Fibroblast of lung (primary cell): Measurements from ENCODE around the gene CMTM1. TPM values are rescaled to one million over a fixed set of nuclear protein-coding genes. Genes with fewer than 3 reads are reported as not detected.

Experiments
- DNase-seq, 2 donors: peaks; one replicate each; pipeline versions ENCODE4 v3.0.0 to v3.0.0-alpha.2; 2010; ENCODE audit warnings: low read depth in 2 of 2
- H2AFZ ChIP-seq: 2 replicates; pipeline ENCODE4 v1.5.1; 2012; ENCODE audit warnings: low read length, control low read depth, inconsistent platforms
- H3K27ac ChIP-seq: 2 replicates; pipeline ENCODE4 v1.5.1; 2011; ENCODE audit warnings: low read length, control low read depth; ENCODE audit not compliant: insufficient read depth
- H3K27me3 ChIP-seq: 2 replicates; pipeline ENCODE4 v1.5.1; 2011; ENCODE audit warnings: mild to moderate bottlenecking, low read length; ENCODE audit not compliant: control insufficient read depth, insufficient read depth
- H3K36me3 ChIP-seq: 2 replicates; pipeline ENCODE4 v1.5.1; 2011; ENCODE audit warnings: low read length; ENCODE audit not compliant: control insufficient read depth, insufficient read depth
- H3K4me1 ChIP-seq: 2 replicates; pipeline ENCODE4 v1.5.1; 2011; ENCODE audit warnings: low read length; ENCODE audit not compliant: control insufficient read depth, insufficient read depth; ENCODE audit errors: extremely low read depth
- H3K4me2 ChIP-seq: 2 replicates; pipeline ENCODE4 v1.5.1; 2011; ENCODE audit warnings: low read length, control low read depth; ENCODE audit not compliant: insufficient read depth; ENCODE audit errors: extremely low read depth
- H3K4me3 ChIP-seq, 4 experiments: fragments of 200-600 bp in 1 of 4; sonication (generic) in 1 of 4; replicated peaks in 1 of 4; 2 replicates each; pipeline ENCODE4 v1.5.1; 2011 to 2016; ENCODE audit warnings: low read length in 4 of 4, low read depth in 3 of 4, mild to moderate bottlenecking in 3 of 4, control low read depth in 2 of 4, inconsistent platforms in 1 of 4, mixed read lengths in 1 of 4; ENCODE audit not compliant: insufficient read depth in 1 of 4; ENCODE audit errors: control extremely low read depth in 1 of 4
- H3K79me2 ChIP-seq: 2 replicates; pipeline ENCODE4 v1.5.1; 2012; ENCODE audit warnings: mild to moderate bottlenecking, low read length, inconsistent platforms; ENCODE audit not compliant: control insufficient read depth, insufficient read depth
- H3K9ac ChIP-seq: 2 replicates; pipeline ENCODE4 v1.5.1; 2011; ENCODE audit warnings: mild to moderate bottlenecking, low read length, control low read depth; ENCODE audit not compliant: insufficient read depth
- H3K9me3 ChIP-seq: 2 replicates; pipeline ENCODE4 v1.5.1; 2012; ENCODE audit warnings: low read depth, low read length; ENCODE audit not compliant: control insufficient read depth, insufficient read depth
- H4K20me1 ChIP-seq: 2 replicates; pipeline ENCODE4 v1.5.1; 2011; ENCODE audit warnings: low read length; ENCODE audit not compliant: control insufficient read depth, insufficient read depth; ENCODE audit errors: extremely low read depth
- EZH2 ChIP-seq: IDR thresholded peaks from 2 replicates; pipeline ENCODE4 v1.5.1; 2012; ENCODE audit warnings: low read length, control low read depth, mild to moderate bottlenecking; ENCODE audit errors: missing control alignments
- polyA plus RNA-seq, 2 donors: library from polyadenylated mRNA; depleted of rRNA in 1 of 2; stranded (reverse) in 1 of 2; unstranded in 1 of 2; fragments of >200 nt; gene quantifications; 2 replicates each; pipeline ENCODE4 v1.2.1, GENCODE V29; 2011 to 2012; ENCODE audit warnings: missing spikeins in 1 of 2
- total RNA-seq: library from RNA; depleted of rRNA; stranded (reverse); fragments of >200 nt; gene quantifications from 2 replicates; pipeline ENCODE4 v1.2.1, GENCODE V29; 2014
- TF ChIP-seq, protein P1 (sequence below), 2 donors: IDR thresholded peaks in 1 of 2; conservative IDR thresholded peaks in 1 of 2; 1 replicate in 1 of 2; 2 replicates in 1 of 2; pipeline ENCODE4 v1.5.1; 2011 to 2012; ENCODE audit warnings: low read length in 2 of 2, control low read depth in 1 of 2, inconsistent platforms in 1 of 2, low read depth in 1 of 2, mild to moderate bottlenecking in 1 of 2

The CMTM1 gene
- total and polyA plus RNA-seq, 2 donors (not counting 1 experiment from before 2014, with no cell fraction given): 0.99 to 1.5 TPM

GRCh38 chr16:66517586-66518263 lies 48.5 kb upstream of the CMTM1 start:
- H3K27me3 ChIP-seq: no peaks in the 10 kb centered on the region
- H3K9ac ChIP-seq: peak overlapping the region; percentile 34
- peaks cover 29% of the 10 kb centered on the region for H3K4me1 ChIP-seq
- H3K36me3 ChIP-seq: peaks cover 2% of the 10 kb centered on the region
- no peaks in the 10 kb centered on the region for H3K9me3 ChIP-seq
- no peak for TF ChIP-seq EZH2
- TF ChIP-seq, protein P1, sequence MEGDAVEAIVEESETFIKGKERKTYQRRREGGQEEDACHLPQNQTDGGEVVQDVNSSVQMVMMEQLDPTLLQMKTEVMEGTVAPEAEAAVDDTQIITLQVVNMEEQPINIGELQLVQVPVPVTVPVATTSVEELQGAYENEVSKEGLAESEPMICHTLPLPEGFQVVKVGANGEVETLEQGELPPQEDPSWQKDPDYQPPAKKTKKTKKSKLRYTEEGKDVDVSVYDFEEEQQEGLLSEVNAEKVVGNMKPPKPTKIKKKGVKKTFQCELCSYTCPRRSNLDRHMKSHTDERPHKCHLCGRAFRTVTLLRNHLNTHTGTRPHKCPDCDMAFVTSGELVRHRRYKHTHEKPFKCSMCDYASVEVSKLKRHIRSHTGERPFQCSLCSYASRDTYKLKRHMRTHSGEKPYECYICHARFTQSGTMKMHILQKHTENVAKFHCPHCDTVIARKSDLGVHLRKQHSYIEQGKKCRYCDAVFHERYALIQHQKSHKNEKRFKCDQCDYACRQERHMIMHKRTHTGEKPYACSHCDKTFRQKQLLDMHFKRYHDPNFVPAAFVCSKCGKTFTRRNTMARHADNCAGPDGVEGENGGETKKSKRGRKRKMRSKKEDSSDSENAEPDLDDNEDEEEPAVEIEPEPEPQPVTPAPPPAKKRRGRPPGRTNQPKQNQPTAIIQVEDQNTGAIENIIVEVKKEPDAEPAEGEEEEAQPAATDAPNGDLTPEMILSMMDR (conservative IDR thresholded peaks at IDR 0.05 in 1 of 2, IDR thresholded peaks at IDR 0.05 in 1 of 2; ENCODE audit: low read depth in 1 of 2, low read length in 2 of 2): no peak
- H3K79me2 ChIP-seq: no peaks in the 10 kb centered on the region
- peak overlapping the region; percentile 70 for H3K4me2 ChIP-seq
- no peaks in the 10 kb centered on the region for H4K20me1 ChIP-seq
- no peak for DNase-seq
- no peak overlapping the region for H2AFZ ChIP-seq
- H3K27ac ChIP-seq: peak overlapping the region; percentile 87
- no peak overlapping the region for H3K4me3 ChIP-seq

DNA sequence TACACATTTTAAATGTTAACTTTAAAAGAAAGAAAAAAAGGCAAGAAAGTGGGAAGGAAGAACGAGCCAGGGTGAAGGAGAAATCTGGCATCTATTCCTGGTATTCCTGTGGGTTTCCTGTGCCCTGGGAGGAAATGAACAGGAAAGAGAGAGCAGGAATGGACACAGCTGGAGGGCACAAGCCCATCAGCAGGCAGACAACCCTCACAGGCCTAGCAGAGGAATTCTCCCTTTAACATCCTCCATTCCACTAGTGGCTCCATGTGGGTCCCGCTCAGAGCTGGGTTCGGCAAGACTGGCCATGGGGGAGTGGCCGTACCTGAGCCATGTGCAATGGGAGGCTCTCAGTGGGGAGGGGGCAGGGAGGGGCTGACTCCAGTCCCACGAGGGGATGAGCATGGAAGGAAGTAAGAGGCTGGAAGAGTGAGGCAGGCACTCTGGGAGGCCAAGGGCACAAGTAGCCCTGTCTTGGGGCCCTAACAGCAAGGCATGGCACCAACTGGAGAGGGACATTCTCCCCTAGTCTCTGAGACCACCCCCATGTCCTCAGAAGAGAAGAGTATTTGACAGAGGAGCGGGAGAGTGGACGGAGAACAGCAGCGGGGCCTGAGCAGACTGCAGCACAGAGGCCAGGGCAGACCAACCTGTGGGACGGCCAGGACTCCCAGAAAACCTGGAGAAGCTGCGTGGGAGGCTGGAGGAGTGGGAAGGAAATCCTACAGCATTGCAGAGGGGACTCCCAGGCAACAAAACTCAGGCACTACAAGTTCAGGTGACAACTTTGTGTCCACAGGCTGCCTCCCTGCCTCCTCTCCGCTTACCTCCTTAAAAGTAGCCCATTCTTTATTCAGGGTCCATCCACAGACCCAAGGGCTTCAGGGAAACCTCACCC lies 46.5 kb upstream of the CMTM1 start:
- DNase-seq: no peak
- H3K27ac ChIP-seq: no peak overlapping the region
- H3K36me3 ChIP-seq: peaks cover 2% of the 10 kb centered on the region
- no peak for TF ChIP-seq EZH2
- TF ChIP-seq, protein P1 (conservative IDR thresholded peaks at IDR 0.05 in 1 of 2, IDR thresholded peaks at IDR 0.05 in 1 of 2; ENCODE audit: low read depth in 1 of 2, low read length in 2 of 2): no peak
- no peak overlapping the region for H3K9ac ChIP-seq
- no peak overlapping the region for H3K4me3 ChIP-seq
- H3K79me2 ChIP-seq: no peaks in the 10 kb centered on the region
- no peak overlapping the region for H3K4me2 ChIP-seq
- no peak overlapping the region for H2AFZ ChIP-seq
- no peaks in the 10 kb centered on the region for H3K27me3 ChIP-seq
- H3K4me1 ChIP-seq: peaks cover 22% of the 10 kb centered on the region
- no peaks in the 10 kb centered on the region for H3K9me3 ChIP-seq
- H4K20me1 ChIP-seq: no peaks in the 10 kb centered on the region

DNA sequence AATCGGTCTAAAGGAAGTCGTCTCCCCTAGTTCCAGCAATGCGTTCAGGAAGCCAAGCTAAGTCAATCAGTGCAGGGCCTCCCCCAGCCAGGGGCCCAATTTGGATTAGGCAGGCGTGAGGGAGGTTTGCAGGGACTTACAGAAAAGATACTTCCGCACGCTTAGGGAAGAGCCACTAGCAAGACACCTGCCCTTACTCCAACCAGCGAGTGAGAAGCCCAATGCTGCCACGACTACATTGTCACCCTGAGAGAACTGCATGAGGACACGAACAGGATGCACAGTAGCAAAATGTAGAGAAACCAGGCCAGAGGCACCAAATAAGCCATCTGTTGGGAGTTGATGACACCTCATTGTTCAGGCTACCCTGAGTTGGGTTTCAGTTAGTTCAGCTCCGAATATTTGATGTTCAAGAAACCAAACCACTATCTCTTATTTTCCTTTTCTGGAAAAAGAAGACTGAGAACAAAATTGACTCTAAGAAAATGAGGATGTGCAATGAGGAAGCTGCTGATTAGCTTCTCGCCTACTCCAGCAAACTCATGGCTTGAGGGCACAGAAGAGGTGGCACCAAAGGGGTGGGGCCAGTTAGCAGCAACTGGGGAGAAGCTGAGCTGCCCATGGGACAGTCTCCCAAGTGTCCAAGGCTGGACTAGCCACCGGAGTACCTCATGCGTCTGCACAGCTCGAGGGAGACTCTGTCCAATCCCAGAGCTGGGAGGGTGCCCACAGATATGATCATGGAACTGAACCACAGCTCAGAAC lies 45.7 kb upstream of the CMTM1 start:
- Histone ChIP-seq H2AFZ (no peak overlapping the region), H3K4me1 (peaks cover 20% of the 10 kb centered on the region), H3K4me2 (no peak overlapping the region), H3K9ac (no peak overlapping the region), H4K20me1 (no peaks in the 10 kb centered on the region), H3K36me3 (no peaks in the 10 kb centered on the region), H3K27ac (no peak overlapping the region), H3K9me3 (no peaks in the 10 kb centered on the region), H3K27me3 (no peaks in the 10 kb centered on the region), H3K79me2 (no peaks in the 10 kb centered on the region), H3K4me3 (no peak overlapping the region)
- no peak for DNase-seq
- TF ChIP-seq, protein P1 (conservative IDR thresholded peaks at IDR 0.05 in 1 of 2, IDR thresholded peaks at IDR 0.05 in 1 of 2; ENCODE audit: low read depth in 1 of 2, low read length in 2 of 2): no peak
- TF ChIP-seq EZH2: no peak
